ENCODE results near the gene WDR82.

The WDR82 gene

DNA sequence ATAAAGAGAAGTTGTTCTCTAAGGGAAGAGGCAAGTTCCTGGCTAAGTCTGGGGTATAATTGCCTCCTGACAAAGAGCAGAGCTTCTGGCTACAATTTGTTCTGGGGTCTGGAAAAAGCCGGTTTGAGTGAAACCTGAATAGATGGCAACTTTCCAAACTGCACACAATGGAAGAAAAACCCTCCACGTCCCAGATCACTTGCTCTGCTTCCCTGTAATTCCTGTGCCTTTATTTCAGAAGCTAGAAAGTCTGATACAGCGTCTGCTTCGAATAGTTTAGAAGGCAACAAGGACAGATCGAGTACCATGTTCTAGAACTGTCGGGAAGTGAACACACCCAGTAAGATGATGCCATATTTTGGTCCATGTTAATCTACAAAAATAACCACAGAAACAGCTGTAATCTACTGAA lies 1.6 kb upstream of the WDR82 start:
- no peak overlapping the region for H4K8ac ChIP-seq (ENCODE audit: low read length)
- H2BK120ac ChIP-seq (ENCODE audit: low read depth, low read length): no peak overlapping the region
- no peak for DNase-seq
- no peak overlapping the region for H4K91ac ChIP-seq (ENCODE audit: low read length)
- H3K27ac ChIP-seq (ENCODE audit: low read length, poor library complexity, severe bottlenecking): peak overlapping the region; percentile 2
- no peak overlapping the region for H2BK12ac ChIP-seq (ENCODE audit: low read length in 2 of 2)
- no peaks in the 10 kb centered on the region for H3K36me3 ChIP-seq (ENCODE audit: control insufficient read depth in 1 of 2, insufficient read depth in 2 of 2, low read depth in 1 of 2, low read length in 2 of 2)
- WGBS: 69% methylated on average over 6 of the region's 6 CpGs
- no peak overlapping the region for H3K14ac ChIP-seq (ENCODE audit: low read length in 2 of 2)
- no peak overlapping the region for H2BK15ac ChIP-seq (ENCODE audit: low read depth, poor library complexity, severe bottlenecking)
- peak overlapping the region; percentile 74 for H2AK5ac ChIP-seq (ENCODE audit: low read length, severe bottlenecking)
- no peak overlapping the region for H3K4ac ChIP-seq (ENCODE audit: low read depth in 1 of 2, low read length in 2 of 2)
- H3K27me3 ChIP-seq (ENCODE audit: control insufficient read depth in 1 of 2, insufficient read depth in 1 of 2, low read length in 2 of 2): no peaks in the 10 kb centered on the region
- H3K79me1 ChIP-seq (replicated peaks; ENCODE audit: low read length, poor library complexity, severe bottlenecking): peaks cover 7% of the 10 kb centered on the region
- H3K23ac ChIP-seq (ENCODE audit: low read length in 2 of 2): no peak overlapping the region
- H3K4me3 ChIP-seq (ENCODE audit: insufficient read depth in 1 of 2, low read depth in 1 of 2, low read length in 2 of 2): peak overlapping the region in 1 of 2 experiments; percentile 96
- H3K4me2 ChIP-seq (ENCODE audit: low read length, poor library complexity, severe bottlenecking): no peak overlapping the region
- peak overlapping the region; percentile 99 for H3K9ac ChIP-seq (ENCODE audit: low read length)
- no peak overlapping the region for H2AFZ ChIP-seq (ENCODE audit: low read depth, low read length)
- no peaks in the 10 kb centered on the region for H3K9me3 ChIP-seq (ENCODE audit: control insufficient read depth, low read length)
- H2BK5ac ChIP-seq (ENCODE audit: low read depth, low read length, poor library complexity, severe bottlenecking): no peak overlapping the region
- H3K18ac ChIP-seq (ENCODE audit: low read depth in 1 of 2, low read length in 2 of 2): no peak overlapping the region
- H3K4me1 ChIP-seq (ENCODE audit: control insufficient read depth, insufficient read depth, low read depth, low read length): peaks cover 18% of the 10 kb centered on the region

GRCh38 chr3:52279596-52279995 lies 1.1 kb upstream of the WDR82 start:
- H3K4me3 ChIP-seq (ENCODE audit: insufficient read depth in 1 of 2, low read depth in 1 of 2, low read length in 2 of 2): peak overlapping the region in 1 of 2 experiments; percentile 96
- H2BK120ac ChIP-seq (ENCODE audit: low read depth, low read length): no peak overlapping the region
- no peak overlapping the region for H2BK15ac ChIP-seq (ENCODE audit: low read depth, poor library complexity, severe bottlenecking)
- H3K27me3 ChIP-seq (ENCODE audit: control insufficient read depth in 1 of 2, insufficient read depth in 1 of 2, low read length in 2 of 2): no peaks in the 10 kb centered on the region
- H4K8ac ChIP-seq (ENCODE audit: low read length): no peak overlapping the region
- no peak overlapping the region for H3K23ac ChIP-seq (ENCODE audit: low read length in 2 of 2)
- peaks cover 15% of the 10 kb centered on the region for H3K4me1 ChIP-seq (ENCODE audit: control insufficient read depth, insufficient read depth, low read depth, low read length)
- H2AK5ac ChIP-seq (ENCODE audit: low read length, severe bottlenecking): peak overlapping the region; percentile 74
- no peak overlapping the region for H3K27ac ChIP-seq (ENCODE audit: low read length, poor library complexity, severe bottlenecking)
- H3K79me1 ChIP-seq (replicated peaks; ENCODE audit: low read length, poor library complexity, severe bottlenecking): peaks cover 7% of the 10 kb centered on the region
- H2BK12ac ChIP-seq (ENCODE audit: low read length in 2 of 2): no peak overlapping the region
- no peak overlapping the region for H2BK5ac ChIP-seq (ENCODE audit: low read depth, low read length, poor library complexity, severe bottlenecking)
- no peak overlapping the region for H3K18ac ChIP-seq (ENCODE audit: low read depth in 1 of 2, low read length in 2 of 2)
- peaks cover 1 to 4% of the 10 kb centered on the region in 2 experiments for H3K36me3 ChIP-seq (ENCODE audit: control insufficient read depth in 1 of 2, insufficient read depth in 2 of 2, low read depth in 1 of 2, low read length in 2 of 2)
- no peak for DNase-seq
- no peak overlapping the region for H2AFZ ChIP-seq (ENCODE audit: low read depth, low read length)
- no peak overlapping the region for H4K91ac ChIP-seq (ENCODE audit: low read length)
- no peaks in the 10 kb centered on the region for H3K9me3 ChIP-seq (ENCODE audit: control insufficient read depth, low read length)
- WGBS: 73% methylated on average over 2 of the region's 2 CpGs
- no peak overlapping the region for H3K4ac ChIP-seq (ENCODE audit: low read depth in 1 of 2, low read length in 2 of 2)
- H3K14ac ChIP-seq (ENCODE audit: low read length in 2 of 2): no peak overlapping the region
- peak overlapping the region; percentile 99 for H3K9ac ChIP-seq (ENCODE audit: low read length)
- no peak overlapping the region for H3K4me2 ChIP-seq (ENCODE audit: low read length, poor library complexity, severe bottlenecking)

GRCh38 chr3:52277972-52278509 lies 408 bp downstream of the WDR82 start:
- Histone ChIP-seq H2AK5ac (ENCODE audit: low read length, severe bottlenecking) (no peak overlapping the region), H3K4me1 (ENCODE audit: control insufficient read depth, insufficient read depth, low read depth, low read length) (peaks cover 13% of the 10 kb centered on the region), H2BK5ac (ENCODE audit: low read depth, low read length, poor library complexity, severe bottlenecking) (peak overlapping the region; percentile 98), H3K4me3 (ENCODE audit: insufficient read depth in 1 of 2, low read depth in 1 of 2, low read length in 2 of 2) (peak overlapping the region; percentile 89 to 96), H2BK15ac (ENCODE audit: low read depth, poor library complexity, severe bottlenecking) (no peak overlapping the region), H3K9ac (ENCODE audit: low read length) (peak overlapping the region; percentile 99), H3K27ac (ENCODE audit: low read length, poor library complexity, severe bottlenecking) (peak overlapping the region; percentile 95), H2AFZ (ENCODE audit: low read depth, low read length) (peak overlapping the region; percentile 46), H3K36me3 (ENCODE audit: control insufficient read depth in 1 of 2, insufficient read depth in 2 of 2, low read depth in 1 of 2, low read length in 2 of 2) (peaks cover 7 to 12% of the 10 kb centered on the region in 2 experiments), H3K4ac (ENCODE audit: low read depth in 1 of 2, low read length in 2 of 2) (peak overlapping the region; percentile 66 to 93), H3K23ac (ENCODE audit: low read length in 2 of 2) (peak overlapping the region; percentile 52 to 86), H3K9me3 (ENCODE audit: control insufficient read depth, low read length) (no peaks in the 10 kb centered on the region), H3K18ac (ENCODE audit: low read depth in 1 of 2, low read length in 2 of 2) (peak overlapping the region; percentile 96 to 98), H3K79me1 (replicated peaks; ENCODE audit: low read length, poor library complexity, severe bottlenecking) (peaks cover 4% of the 10 kb centered on the region), H3K14ac (ENCODE audit: low read length in 2 of 2) (peak overlapping the region in 1 of 2 experiments; percentile 94), H4K8ac (ENCODE audit: low read length) (peak overlapping the region; percentile 100), H2BK120ac (ENCODE audit: low read depth, low read length) (peak overlapping the region; percentile 84), H3K27me3 (ENCODE audit: control insufficient read depth in 1 of 2, insufficient read depth in 1 of 2, low read length in 2 of 2) (no peaks in the 10 kb centered on the region), H3K4me2 (ENCODE audit: low read length, poor library complexity, severe bottlenecking) (peak overlapping the region; percentile 89), H2BK12ac (ENCODE audit: low read length in 2 of 2) (peak overlapping the region in 1 of 2 experiments; percentile 29), H4K91ac (ENCODE audit: low read length) (peak overlapping the region; percentile 99)
- peak; percentile 71 for DNase-seq
- WGBS: under 1% methylated on average over 52 of the region's 54 CpGs

DNA sequence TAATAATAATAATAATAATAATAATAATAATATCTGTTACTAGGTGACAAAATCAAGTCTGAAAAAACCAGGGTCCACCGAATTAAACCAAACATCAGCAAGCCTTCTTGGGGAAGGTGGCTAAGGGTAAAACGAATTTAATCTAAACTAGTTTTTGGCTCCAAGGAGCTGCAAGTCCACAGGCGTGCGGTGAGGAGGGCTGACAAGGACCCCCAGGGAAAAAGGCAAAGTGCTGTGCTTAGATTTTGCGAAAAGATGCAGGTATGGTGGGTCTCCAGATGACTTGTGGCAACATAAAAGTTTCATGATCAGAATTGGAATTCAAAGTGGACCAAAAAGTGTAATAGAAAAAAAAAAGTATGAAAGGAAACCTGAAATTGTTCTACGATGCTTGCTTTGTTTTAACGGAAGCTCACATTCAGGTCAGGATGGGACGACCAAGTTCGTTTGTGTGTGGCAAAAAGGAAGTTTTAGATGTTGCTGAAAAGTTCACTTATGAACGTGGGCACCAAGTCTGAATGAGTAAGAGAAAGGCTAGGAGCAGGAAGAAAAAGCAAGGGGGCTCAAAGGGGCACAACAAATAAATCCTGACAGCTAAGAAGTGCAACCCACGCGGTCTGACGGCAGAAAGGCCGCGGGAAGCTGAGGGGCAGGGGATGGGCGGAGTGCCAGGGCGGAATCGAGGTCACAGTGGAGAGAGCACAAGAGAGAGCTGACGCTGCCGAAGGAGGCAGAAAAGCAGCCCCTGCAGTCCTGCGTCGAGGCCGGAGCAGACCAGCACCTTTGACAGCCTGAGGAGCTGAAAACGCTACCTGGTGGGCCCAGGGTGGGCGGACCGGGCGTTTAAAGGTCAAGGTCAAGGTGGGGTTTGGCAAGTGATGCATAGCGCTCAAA lies 1.1 kb downstream of the WDR82 start:
- H4K91ac ChIP-seq (ENCODE audit: low read length): peak overlapping the region; percentile 65
- peak overlapping the region; percentile 89 to 96 for H3K4me3 ChIP-seq (ENCODE audit: insufficient read depth in 1 of 2, low read depth in 1 of 2, low read length in 2 of 2)
- peaks cover 4% of the 10 kb centered on the region for H3K79me1 ChIP-seq (replicated peaks; ENCODE audit: low read length, poor library complexity, severe bottlenecking)
- H3K4ac ChIP-seq (ENCODE audit: low read depth in 1 of 2, low read length in 2 of 2): peak overlapping the region in 1 of 2 experiments; percentile 65
- no peak overlapping the region for H2BK5ac ChIP-seq (ENCODE audit: low read depth, low read length, poor library complexity, severe bottlenecking)
- peak overlapping the region; percentile 99 for H3K9ac ChIP-seq (ENCODE audit: low read length)
- H3K27me3 ChIP-seq (ENCODE audit: control insufficient read depth in 1 of 2, insufficient read depth in 1 of 2, low read length in 2 of 2): no peaks in the 10 kb centered on the region
- H4K8ac ChIP-seq (ENCODE audit: low read length): no peak overlapping the region
- peaks cover 10% of the 10 kb centered on the region for H3K4me1 ChIP-seq (ENCODE audit: control insufficient read depth, insufficient read depth, low read depth, low read length)
- H2BK120ac ChIP-seq (ENCODE audit: low read depth, low read length): no peak overlapping the region
- WGBS: 3% methylated on average over 23 of the region's 28 CpGs
- peak overlapping the region in 1 of 2 experiments; percentile 47 for H3K23ac ChIP-seq (ENCODE audit: low read length in 2 of 2)
- H3K4me2 ChIP-seq (ENCODE audit: low read length, poor library complexity, severe bottlenecking): peak overlapping the region; percentile 89
- H2AFZ ChIP-seq (ENCODE audit: low read depth, low read length): no peak overlapping the region
- peak overlapping the region in 1 of 2 experiments; percentile 89 for H3K14ac ChIP-seq (ENCODE audit: low read length in 2 of 2)
- peak; percentile 78 for DNase-seq
- no peak overlapping the region for H2BK15ac ChIP-seq (ENCODE audit: low read depth, poor library complexity, severe bottlenecking)
- H3K9me3 ChIP-seq (ENCODE audit: control insufficient read depth, low read length): no peaks in the 10 kb centered on the region
- no peak overlapping the region for H2AK5ac ChIP-seq (ENCODE audit: low read length, severe bottlenecking)
- no peak overlapping the region for H2BK12ac ChIP-seq (ENCODE audit: low read length in 2 of 2)
- H3K18ac ChIP-seq (ENCODE audit: low read depth in 1 of 2, low read length in 2 of 2): peak overlapping the region; percentile 64 to 81
- peaks cover 12 to 13% of the 10 kb centered on the region in 2 experiments for H3K36me3 ChIP-seq (ENCODE audit: control insufficient read depth in 1 of 2, insufficient read depth in 2 of 2, low read depth in 1 of 2, low read length in 2 of 2)
- H3K27ac ChIP-seq (ENCODE audit: low read length, poor library complexity, severe bottlenecking): peak overlapping the region; percentile 74

Measured in mesenchymal stem cell (in vitro differentiated cells and primary cell).